GM23338 (cell line): ENCODE measurements around the gene GUCA2B. TPM values are rescaled to one million over a fixed set of nuclear protein-coding genes. Genes with fewer than 3 reads are reported as not detected.

Source experiments
- ATAC-seq: fragments of 200-7000 bp; cut with Tn5 transposase; 3 replicates; pipeline ENCODE4 v1.9.1; 2020
- DNase-seq: peaks from one replicate; pipeline ENCODE4 v3.0.0-alpha.2; 2015; ENCODE audit warnings: low spot score
- H2AFZ ChIP-seq: fragments of 200-600 bp; sonication (generic); 2 replicates; pipeline ENCODE4 v1.8.0; 2016; ENCODE audit warnings: antibody characterized with exemption, mild to moderate bottlenecking, moderate library complexity
- H3F3A ChIP-seq: fragments of 200-600 bp; sonication (generic); replicated peaks from 2 replicates; pipeline ENCODE4 v1.8.0; 2017; ENCODE audit warnings: antibody characterized with exemption, mixed run types, low read depth
- H3K27ac ChIP-seq: fragments of 200-600 bp; sonication (generic); 2 replicates; pipeline ENCODE4 v1.6.1; 2016; ENCODE audit warnings: low read depth
- H3K27me3 ChIP-seq: fragments of 200-600 bp; sonication (generic); 2 replicates; pipeline ENCODE4 v1.8.0; 2016; ENCODE audit warnings: mild to moderate bottlenecking, mixed run types, moderate library complexity; ENCODE audit not compliant: insufficient read depth
- H3K36me3 ChIP-seq: fragments of 200-600 bp; sonication (generic); 2 replicates; pipeline ENCODE4 v1.8.0; 2016; ENCODE audit warnings: mild to moderate bottlenecking; ENCODE audit not compliant: insufficient read depth
- H3K4me1 ChIP-seq: fragments of 200-600 bp; sonication (generic); 2 replicates; pipeline ENCODE4 v1.8.0; 2016; ENCODE audit warnings: mild to moderate bottlenecking, moderate library complexity; ENCODE audit not compliant: insufficient read depth
- H3K4me2 ChIP-seq: fragments of 200-600 bp; sonication (generic); 2 replicates; pipeline ENCODE4 v1.7.1; 2017; ENCODE audit warnings: mixed run types
- H3K4me3 ChIP-seq: fragments of 200-600 bp; sonication (generic); 2 replicates; pipeline ENCODE4 v1.6.1; 2016; ENCODE audit warnings: mixed run types
- H3K79me2 ChIP-seq: fragments of 200-600 bp; sonication (generic); replicated peaks from 2 replicates; pipeline ENCODE4 v1.8.0; 2017; ENCODE audit warnings: mild to moderate bottlenecking; ENCODE audit not compliant: insufficient read depth
- H3K9me2 ChIP-seq: fragments of 200-600 bp; sonication (generic); 2 replicates; pipeline ENCODE4 v1.8.0; 2017; ENCODE audit not compliant: insufficient read depth
- H4K20me1 ChIP-seq: fragments of 200-600 bp; sonication (generic); replicated peaks from 2 replicates; pipeline ENCODE4 v1.8.0; 2017; ENCODE audit warnings: mild to moderate bottlenecking; ENCODE audit not compliant: insufficient read depth
- H3K27ac Mint-ChIP-seq: 2 replicates; pipeline ENCODE4 v1.8.0; 2020; ENCODE audit warnings: inconsistent platforms, mild to moderate bottlenecking, moderate library complexity, mixed read lengths
- H3K27me3 Mint-ChIP-seq: 3 replicates; pipeline ENCODE4 v1.8.0; 2022; ENCODE audit warnings: low read depth, mild to moderate bottlenecking, moderate library complexity, mixed read lengths, inconsistent platforms; ENCODE audit not compliant: insufficient read depth, poor library complexity
- H3K36me3 Mint-ChIP-seq: 3 replicates; pipeline ENCODE4 v1.8.0; 2021; ENCODE audit warnings: low read depth, mild to moderate bottlenecking, inconsistent platforms, moderate library complexity, mixed read lengths
- H3K4me1 Mint-ChIP-seq: 3 replicates; pipeline ENCODE4 v1.8.0; 2020; ENCODE audit warnings: mild to moderate bottlenecking, inconsistent platforms, mixed read lengths
- H3K4me3 Mint-ChIP-seq: 3 replicates; pipeline ENCODE4 v1.8.0; 2021; ENCODE audit warnings: moderate library complexity, mild to moderate bottlenecking, inconsistent platforms, mixed read lengths
- H3K9me3 Mint-ChIP-seq: 3 replicates; pipeline ENCODE4 v1.8.0; 2020; ENCODE audit warnings: moderate library complexity, mild to moderate bottlenecking, inconsistent platforms, mixed read lengths
- CTCF ChIP-seq, 2 experiments: fragments of 200-600 bp in 1 of 2; sonication (generic) in 1 of 2; conservative IDR thresholded peaks; 2 replicates each; pipeline versions ENCODE4 v1.5.1 to v1.6.1; 2016 to 2017; ENCODE audit warnings: antibody characterized with exemption in 2 of 2, low read depth in 2 of 2, mild to moderate bottlenecking in 2 of 2, moderate library complexity in 1 of 2
- ETS1 ChIP-seq: IDR thresholded peaks from 2 replicates; pipeline ENCODE4 v1.6.1; 2016; ENCODE audit warnings: antibody characterized with exemption
- EZH2 ChIP-seq: fragments of 200-600 bp; sonication (generic); IDR thresholded peaks from one replicate; pipeline ENCODE4 v1.8.0; 2017; ENCODE audit warnings: antibody characterized with exemption, mild to moderate bottlenecking, low read depth; ENCODE audit not compliant: unreplicated experiment
- JUNB ChIP-seq: IDR thresholded peaks from one replicate; pipeline ENCODE4 v1.6.1; 2016; ENCODE audit warnings: antibody characterized with exemption; ENCODE audit not compliant: unreplicated experiment
- NANOG ChIP-seq: IDR thresholded peaks from 2 replicates; pipeline ENCODE4 v1.6.1; 2016; ENCODE audit warnings: antibody characterized with exemption, borderline replicate concordance
- POLR2AphosphoS5 ChIP-seq: IDR thresholded peaks from 2 replicates; pipeline ENCODE4 v1.6.1; 2016; ENCODE audit warnings: antibody characterized with exemption, low read depth
- REST ChIP-seq: IDR thresholded peaks from one replicate; pipeline ENCODE4 v1.6.1; 2018; ENCODE audit warnings: antibody characterized with exemption; ENCODE audit not compliant: unreplicated experiment
- STAT1 ChIP-seq: IDR thresholded peaks from one replicate; pipeline ENCODE4 v1.6.1; 2016; ENCODE audit warnings: antibody characterized with exemption; ENCODE audit not compliant: unreplicated experiment
- ZNF114 ChIP-seq: fragments of 250-450 bp; sonication (Bioruptor Pico); IDR thresholded peaks from 2 replicates; pipeline ENCODE4 v1.5.0; 2020; ENCODE audit warnings: mild to moderate bottlenecking, moderate library complexity
- ZNF331 ChIP-seq: fragments of 250-450 bp; sonication (Bioruptor Pico); IDR thresholded peaks from 2 replicates; pipeline ENCODE4 v1.5.0; 2020; ENCODE audit warnings: low read depth, mild to moderate bottlenecking, moderate library complexity
- polyA plus RNA-seq: library from polyadenylated mRNA; unstranded; fragments of >200 nt; fragmentation: Nextera tagmentation; extraction: Ambion mirVana; gene quantifications from 2 replicates; pipeline ENCODE4 v1.2.1, GENCODE V29; 2016
- total RNA-seq: library from RNA; depleted of rRNA; stranded (reverse); fragments of >200 nt; shearing (Covaris generic); gene quantifications from 2 replicates; pipeline ENCODE4 v1.2.3, GENCODE V29; 2014

Gene GUCA2B
- total and polyA plus RNA-seq, 2 experiments from 2014 or later = not detected

GRCh38 chr1:42118125-42118524 is 35.1 kb upstream of the GUCA2B start (continued):
- TF ChIP-seq REST (no peak), ETS1 (no peak), NANOG (no peak), ZNF114 (CRISPR knock-in tag) (no peak)

GRCh38 chr1:42122408-42122807 is 30.8 kb upstream of the GUCA2B start:
- TF ChIP-seq STAT1 (no peak), CTCF (conservative IDR thresholded peaks at IDR 0.05; ENCODE audit: low read depth in 2 of 2) (no peak), EZH2 (no peak)
- Mint-ChIP-seq H3K27ac (no peak overlapping the region), H3K4me3 (no peak overlapping the region), H3K9me3 (peaks cover 6% of the 10 kb centered on the region; the same call in 2 of the 3 replicates), H3K36me3 (no peaks in the 10 kb centered on the region), H3K27me3 (no peaks in the 10 kb centered on the region), H3K4me1 (peaks cover 3% of the 10 kb centered on the region)
- no peak overlapping the region for H3K4me3 ChIP-seq
- no peak overlapping the region for H3K4me2 ChIP-seq
- H2AFZ ChIP-seq = no peak overlapping the region
- H3K27me3 ChIP-seq = no peaks in the 10 kb centered on the region
- DNase-seq (no peak), ATAC-seq (no peak)
- no peaks in the 10 kb centered on the region for H3F3A ChIP-seq
- H4K20me1 ChIP-seq = no peaks in the 10 kb centered on the region
- H3K79me2 ChIP-seq = no peaks in the 10 kb centered on the region
- H3K36me3 ChIP-seq = 0 out of 2 replicates have a peak, but pooled peaks cover 4% of the 10 kb centered on the region
- peaks cover 8% of the 10 kb centered on the region for H3K4me1 ChIP-seq
- H3K9me2 ChIP-seq = no peaks in the 10 kb centered on the region
- no peak overlapping the region for H3K27ac ChIP-seq

- Mint-ChIP-seq H3K4me1 (no peaks in the 10 kb centered on the region), H3K36me3 (no peaks in the 10 kb centered on the region), H3K27me3 (no peaks in the 10 kb centered on the region), H3K9me3 (peaks cover 6% of the 10 kb centered on the region; the same call in 2 of the 3 replicates), H3K27ac (no peak overlapping the region), H3K4me3 (no peak overlapping the region)
- H3K79me2 ChIP-seq = no peaks in the 10 kb centered on the region
- DNase-seq (no peak), ATAC-seq (no peak)
- H2AFZ ChIP-seq = no peak overlapping the region
- no peaks in the 10 kb centered on the region for H3K27me3 ChIP-seq
- H3K27ac ChIP-seq = no peak overlapping the region
- 0 out of 2 replicates have a peak, but pooled peaks cover 4% of the 10 kb centered on the region for H3K36me3 ChIP-seq
- H4K20me1 ChIP-seq = no peaks in the 10 kb centered on the region
- no peak overlapping the region for H3K4me3 ChIP-seq
- no peak overlapping the region for H3K4me2 ChIP-seq
- H3K9me2 ChIP-seq = no peaks in the 10 kb centered on the region
- H3K4me1 ChIP-seq = no peaks in the 10 kb centered on the region
- no peaks in the 10 kb centered on the region for H3F3A ChIP-seq
- TF ChIP-seq CTCF (conservative IDR thresholded peaks at IDR 0.05; ENCODE audit: low read depth in 2 of 2) = no peak
- TF ChIP-seq ZNF331 = no peak
- TF ChIP-seq REST = no peak
- no peak for TF ChIP-seq JUNB
- no peak for TF ChIP-seq POLR2AphosphoS5
Observed at GRCh38 chr1:42125552-42125951, 27.7 kb upstream of the GUCA2B start.
